22Rv1 (cell line): Measurements from ENCODE around the gene TAF11L5.
"Not testable (repeated sequence)": the region's sequence is repeated elsewhere in the genome, so short reads cannot be mapped to it uniquely, and the experiment has no call there.

Experiments
- ZFX ChIP-seq: fragments of 450-650 bp; IDR thresholded peaks from 2 replicates; pipeline ENCODE4 v1.6.1; 2017; ENCODE audit warnings: antibody characterized with exemption, borderline replicate concordance
- TF ChIP-seq, protein P1 (sequence below): fragments of 450-650 bp; IDR thresholded peaks from 2 replicates; pipeline ENCODE4 v1.5.1; 2017; ENCODE audit warnings: mild to moderate bottlenecking

DNA sequence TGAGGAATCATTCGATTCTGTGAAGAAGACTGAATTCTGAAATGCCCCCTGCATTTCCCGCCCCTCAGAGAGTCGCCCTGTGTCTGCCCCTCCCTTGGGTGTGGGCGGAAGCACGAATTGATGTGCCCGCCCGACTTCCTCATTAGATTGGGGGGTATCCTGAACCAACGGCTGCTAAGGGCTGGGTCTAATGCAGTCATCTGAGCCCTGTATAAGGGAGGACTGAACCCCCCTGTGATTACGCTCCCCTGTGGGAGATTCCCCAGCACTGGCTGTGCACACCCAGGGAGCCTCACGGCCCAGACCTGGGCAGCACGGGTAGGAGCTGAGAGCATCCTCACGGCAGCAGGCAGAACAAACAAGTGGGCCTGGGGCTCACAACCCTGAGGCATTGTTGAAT is 7.5 kb upstream of the TAF11L5 start:
- TF ChIP-seq, protein P1, sequence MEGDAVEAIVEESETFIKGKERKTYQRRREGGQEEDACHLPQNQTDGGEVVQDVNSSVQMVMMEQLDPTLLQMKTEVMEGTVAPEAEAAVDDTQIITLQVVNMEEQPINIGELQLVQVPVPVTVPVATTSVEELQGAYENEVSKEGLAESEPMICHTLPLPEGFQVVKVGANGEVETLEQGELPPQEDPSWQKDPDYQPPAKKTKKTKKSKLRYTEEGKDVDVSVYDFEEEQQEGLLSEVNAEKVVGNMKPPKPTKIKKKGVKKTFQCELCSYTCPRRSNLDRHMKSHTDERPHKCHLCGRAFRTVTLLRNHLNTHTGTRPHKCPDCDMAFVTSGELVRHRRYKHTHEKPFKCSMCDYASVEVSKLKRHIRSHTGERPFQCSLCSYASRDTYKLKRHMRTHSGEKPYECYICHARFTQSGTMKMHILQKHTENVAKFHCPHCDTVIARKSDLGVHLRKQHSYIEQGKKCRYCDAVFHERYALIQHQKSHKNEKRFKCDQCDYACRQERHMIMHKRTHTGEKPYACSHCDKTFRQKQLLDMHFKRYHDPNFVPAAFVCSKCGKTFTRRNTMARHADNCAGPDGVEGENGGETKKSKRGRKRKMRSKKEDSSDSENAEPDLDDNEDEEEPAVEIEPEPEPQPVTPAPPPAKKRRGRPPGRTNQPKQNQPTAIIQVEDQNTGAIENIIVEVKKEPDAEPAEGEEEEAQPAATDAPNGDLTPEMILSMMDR: not testable (repeated sequence)
- not testable (repeated sequence) for TF ChIP-seq ZFX
